HepG2 (cell line): Measurements from ENCODE around the gene PDZD2. TPM values are rescaled to one million over a fixed set of nuclear protein-coding genes. Genes with fewer than 3 reads are reported as not detected.

Experiments
- ATAC-seq: fragments of 200-7000 bp; cut with Tn5 transposase; 3 replicates; pipeline ENCODE4 v1.9.1; 2020; ENCODE audit warnings: mild to moderate bottlenecking, moderate library complexity
- BruUV-seq: library from RNA; stranded (reverse); fragments of 400-500 nt; replicated peaks from 2 replicates; lab custom pipeline; 2021; lab: Mats Ljungman, UMichigan
- CTCF ChIA-PET: fragments of 300-600 bp; formaldehyde crosslinking; extraction: SDS; loops from one replicate; lab custom pipeline; 2021; ENCODE audit warnings: low total read pairs, inconsistent platforms, low intra/inter-chr PET ratio; lab: Yijun Ruan, JAX
- POLR2A ChIA-PET: fragments of 350-600 bp; sonication (Branson Sonifier 250); formaldehyde crosslinking; loops from one replicate; lab custom pipeline; 2020; ENCODE audit warnings: antibody characterized with exemption, inconsistent platforms; lab: Yijun Ruan, JAX
- DNase-seq: peaks from one replicate; pipeline ENCODE4 v3.0.0-alpha.2; 2015; ENCODE audit warnings: low spot score
- FAIRE-seq: peaks from 3 replicates; lab custom pipeline; 2011; peaks lifted over from hg19 to GRCh38; lab: Jason Lieb, UNC
- H2AFZ ChIP-seq: one replicate; pipeline ENCODE4 v1.6.1; 2011; ENCODE audit warnings: low read length, inconsistent platforms
- H3K27ac ChIP-seq: fragments of 300-600 bp; 3 replicates; pipeline ENCODE4 v1.8.0; 2011; ENCODE audit warnings: mixed run types, mild to moderate bottlenecking, mixed read lengths, low read length, inconsistent platforms; ENCODE audit not compliant: insufficient read depth; ENCODE audit errors: extremely low read length
- H3K27me3 ChIP-seq, 2 experiments: fragments of 200-600 bp in 1 of 2; 2 replicates in 1 of 2; 3 replicates in 1 of 2; pipeline versions ENCODE4 v1.6.0 to v1.8.0; 2011; ENCODE audit warnings: low read length in 2 of 2, mild to moderate bottlenecking in 2 of 2, moderate library complexity in 2 of 2, inconsistent platforms in 1 of 2; ENCODE audit not compliant: insufficient read depth in 2 of 2, control insufficient read depth in 1 of 2
- H3K36me3 ChIP-seq, 2 experiments: fragments of 200-600 bp in 1 of 2; replicated peaks in 1 of 2; 2 replicates in 1 of 2; 3 replicates in 1 of 2; pipeline versions ENCODE4 v1.5.1 to v1.8.0; 2011; ENCODE audit warnings: low read length in 2 of 2, inconsistent platforms in 1 of 2; ENCODE audit not compliant: insufficient read depth in 2 of 2, control insufficient read depth in 1 of 2
- H3K4me1 ChIP-seq: 2 replicates; pipeline ENCODE4 v1.5.1; 2012; ENCODE audit warnings: low read length, inconsistent platforms; ENCODE audit not compliant: insufficient read depth
- H3K4me2 ChIP-seq: 2 replicates; pipeline ENCODE4 v1.6.0; 2011; ENCODE audit warnings: low read depth, low read length, inconsistent platforms
- H3K4me3 ChIP-seq, 3 experiments: fragments of 200-600 bp in 1 of 3; sonication (generic), shearing (Covaris generic) in 1 of 3; replicated peaks in 1 of 3; 2 replicates each; pipeline ENCODE4 v1.5.1; 2011 to 2016; ENCODE audit warnings: low read length in 3 of 3, inconsistent platforms in 2 of 3, low read depth in 2 of 3, mild to moderate bottlenecking in 2 of 3, control low read depth in 1 of 3, mixed read lengths in 1 of 3; ENCODE audit not compliant: insufficient read depth in 1 of 3
- H3K79me2 ChIP-seq: one replicate; pipeline ENCODE4 v1.6.1; 2011; ENCODE audit warnings: low read length, inconsistent platforms; ENCODE audit not compliant: insufficient read depth
- H3K9ac ChIP-seq: 2 replicates; pipeline ENCODE4 v1.6.0; 2011; ENCODE audit warnings: mild to moderate bottlenecking, low read depth, low read length, inconsistent platforms; ENCODE audit not compliant: insufficient read depth
- H3K9me3 ChIP-seq: 2 replicates; pipeline ENCODE4 v1.5.1; 2012; ENCODE audit warnings: mild to moderate bottlenecking, low read length
- H4K20me1 ChIP-seq: 2 replicates; pipeline ENCODE4 v1.6.0; 2011; ENCODE audit warnings: inconsistent platforms, mild to moderate bottlenecking, low read length, moderate library complexity; ENCODE audit not compliant: insufficient read depth
- ARID3A ChIP-seq: IDR thresholded peaks from 2 replicates; pipeline ENCODE4 v1.6.1; 2012; ENCODE audit warnings: low read depth, low read length, improper control_type of control experiment
- CEBPB ChIP-seq: IDR thresholded peaks from 2 replicates; pipeline ENCODE4 v1.6.1; 2011; ENCODE audit warnings: low read depth, low read length, improper control_type of control experiment, borderline replicate concordance
- E2F2 ChIP-seq: sonication (generic); formaldehyde crosslinking; IDR thresholded peaks from 2 replicates; pipeline ENCODE4 v1.4.0; 2020; ENCODE audit warnings: missing genetic modification reagents, borderline replicate concordance
- FLYWCH1 ChIP-seq: sonication (generic); formaldehyde crosslinking; IDR thresholded peaks from 2 replicates; pipeline ENCODE4 v1.8.1; 2023; ENCODE audit warnings: mild to moderate bottlenecking, missing genetic modification reagents
- HNRNPH1 ChIP-seq: fragments of 200-400 bp; formaldehyde crosslinking; optimal IDR thresholded peaks from 2 replicates; pipeline ENCODE3; 2017; ENCODE audit warnings: mild to moderate bottlenecking, low read depth, low read length
- MAFF ChIP-seq: IDR thresholded peaks from 2 replicates; pipeline ENCODE4 v1.6.1; 2011; ENCODE audit warnings: low read depth, low read length, improper control_type of control experiment
- NCOR1 ChIP-seq: fragments of 200-600 bp; sonication (generic); IDR thresholded peaks from 2 replicates; pipeline ENCODE4 v1.7.0; 2017; ENCODE audit warnings: antibody characterized with exemption, low read length, borderline replicate concordance
- POLR2AphosphoS5 ChIP-seq: IDR thresholded peaks from 2 replicates; pipeline ENCODE4 v1.6.1; 2012; ENCODE audit warnings: low read depth, low read length
- RNF219 ChIP-seq: sonication (generic); formaldehyde crosslinking; IDR thresholded peaks from 2 replicates; pipeline ENCODE4 v1.5.0; 2020; ENCODE audit warnings: mild to moderate bottlenecking, missing genetic modification reagents
- SMAD3 ChIP-seq: sonication (generic); formaldehyde crosslinking; IDR thresholded peaks from 2 replicates; pipeline ENCODE4 v1.4.0; 2020; ENCODE audit warnings: missing genetic modification reagents
- TFAP4 ChIP-seq: sonication (generic); IDR thresholded peaks from 2 replicates; pipeline ENCODE4 v1.6.1; 2016; ENCODE audit warnings: low read depth, borderline replicate concordance
- ZNF354B ChIP-seq: sonication (generic); formaldehyde crosslinking; IDR thresholded peaks from 2 replicates; pipeline ENCODE4 v1.8.0; 2022; ENCODE audit warnings: mild to moderate bottlenecking, missing genetic modification reagents
- ZNF496 ChIP-seq: sonication (generic); formaldehyde crosslinking; IDR thresholded peaks from 2 replicates; pipeline ENCODE4 v1.8.1; 2023; ENCODE audit warnings: mild to moderate bottlenecking, moderate library complexity, missing genetic modification reagents; ENCODE audit not compliant: insufficient replicate concordance
- ZNF567 ChIP-seq: sonication (generic); formaldehyde crosslinking; IDR thresholded peaks from 2 replicates; pipeline ENCODE4 v1.8.1; 2023; ENCODE audit warnings: mild to moderate bottlenecking, missing genetic modification reagents, borderline replicate concordance
- WGBS: methylation state at CpG from one replicate; pipeline ENCODE4 v1.1.6; 2017; ENCODE audit warnings: low lambda C conversion rate; 5-methylcytosine and 5-hydroxymethylcytosine counted together
- in situ Hi-C: cut with HindIII; loops from 2 replicates; pipeline ENCODE4 v1.10.0; 2017; ENCODE audit warnings: low pct_unique_long_range_greater_than_20kb; ENCODE audit not compliant: extremely low pct_ligation_motif_present
- intact Hi-C: fragments of 100-400 bp; cut with micrococcal nuclease; formaldehyde crosslinking; loops from one replicate; pipeline ENCODE4 v1.10.0; 2022; ENCODE audit not compliant: unreplicated experiment
- polyA plus RNA-seq, 8 experiments: library from polyadenylated mRNA; depleted of rRNA in 3 of 8; stranded (reverse) in 7 of 8; unstranded in 1 of 8; fragments of >200 nt; fragmentation: Illumina TruSeq in 4 of 8; extraction: Trizol in 4 of 8; gene quantifications; 2 replicates each; pipeline versions ENCODE4 v1.2.1 to v1.2.3, GENCODE V29; 2011 to 2016; ENCODE audit warnings: low read depth in 4 of 8, missing spikeins in 1 of 8, mixed read lengths in 1 of 8; ENCODE audit not compliant: insufficient read depth in 1 of 8
- total RNA-seq, 5 experiments: library from RNA; depleted of rRNA; stranded (reverse); fragments of >200 nt; fragmentation: Illumina TruSeq; extraction: Trizol; gene quantifications; 2 replicates each; pipeline ENCODE4 v1.2.3, GENCODE V29; 2016; ENCODE audit warnings: low read depth in 1 of 5
- TF ChIP-seq, protein P1 (sequence below): sonication (generic); formaldehyde crosslinking; IDR thresholded peaks from 2 replicates; pipeline ENCODE4 v1.5.0; 2020; ENCODE audit warnings: missing genetic modification reagents, mild to moderate bottlenecking, borderline replicate concordance

The PDZD2 gene
- total and polyA plus RNA-seq, 2 of the 13 experiments (the other 11 are each of a cell fraction or from before 2014, with no cell fraction given): 0.04 TPM; not detected in 1

DNA sequence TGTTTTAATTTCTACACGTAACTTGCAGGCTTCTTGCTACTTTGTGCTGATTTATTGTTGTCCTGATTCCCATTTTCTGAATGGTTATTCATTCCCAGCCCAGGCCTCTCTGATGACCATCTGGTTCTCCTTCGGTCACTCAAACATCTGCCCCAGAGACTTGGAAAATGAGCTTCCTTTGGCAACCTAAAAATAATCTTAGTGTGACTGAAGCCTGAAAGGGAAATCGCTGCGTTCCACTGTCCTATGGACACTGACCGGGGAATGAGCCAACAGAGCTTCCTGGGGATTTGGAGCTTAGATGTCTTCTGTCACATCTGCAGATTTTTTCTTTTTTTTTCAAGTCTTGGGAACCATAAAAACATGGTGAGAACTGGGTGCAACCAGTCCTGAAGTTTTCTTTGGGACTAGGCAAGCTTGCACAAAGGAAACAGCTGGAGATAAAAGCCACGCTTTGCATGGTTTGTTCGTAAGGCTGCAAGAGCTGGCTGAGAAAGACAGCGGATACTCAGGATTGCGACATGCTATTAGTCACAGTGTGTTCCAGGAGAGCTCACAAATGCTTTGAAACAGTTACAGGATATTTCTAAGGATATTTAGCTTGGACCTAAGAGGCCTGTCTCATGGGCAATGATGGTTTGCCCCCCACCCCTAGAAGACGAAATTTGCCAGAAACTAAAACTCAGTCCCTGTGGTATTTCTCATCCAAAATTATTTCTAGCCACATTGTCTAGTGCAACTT, 389.0 kb downstream of the PDZD2 start:
- no peaks in the 10 kb centered on the region for H3K79me2 ChIP-seq
- ATAC-seq: peak; percentile 86
- intact Hi-C loops (no loop called here), in situ Hi-C loops (no loop called here)
- peaks cover 7% of the 10 kb centered on the region; the same call in 1 of the 2 replicates for H3K4me1 ChIP-seq
- WGBS: 13% methylated on average over 10 of the region's 10 CpGs
- peaks cover 2 to 54% of the 10 kb centered on the region in 2 experiments; a peak in 3 of 5 replicates for H3K27me3 ChIP-seq
- no TSS peak for BruUV-seq
- H3K9me3 ChIP-seq: no peaks in the 10 kb centered on the region
- H3K36me3 ChIP-seq: no peaks in the 10 kb centered on the region
- CTCF ChIA-PET: no interaction called here
- POLR2A ChIA-PET: no interaction called here
- no peak overlapping the region for H2AFZ ChIP-seq
- H3K4me2 ChIP-seq: no peak overlapping the region
- no peak overlapping the region for H3K4me3 ChIP-seq
- DNase-seq: peak; percentile 39
- no peak overlapping the region for H3K27ac ChIP-seq
- H3K9ac ChIP-seq: no peak overlapping the region
- no peak for FAIRE-seq
- no peaks in the 10 kb centered on the region for H4K20me1 ChIP-seq
- TF ChIP-seq POLR2AphosphoS5 (no peak), E2F2 (CRISPR knock-in tag) (no peak), RNF219 (CRISPR knock-in tag) (no peak), TFAP4 (peak; percentile 68), MAFF (no peak), ZNF567 (no peak), ZNF354B (CRISPR knock-in tag) (no peak), SMAD3 (no peak), ZNF496 (CRISPR knock-in tag) (no peak), ARID3A (no peak), CEBPB (peak; percentile 95), NCOR1 (no peak), HNRNPH1 (no peak), FLYWCH1 (CRISPR knock-in tag) (no peak)
- TF ChIP-seq, protein P1, sequence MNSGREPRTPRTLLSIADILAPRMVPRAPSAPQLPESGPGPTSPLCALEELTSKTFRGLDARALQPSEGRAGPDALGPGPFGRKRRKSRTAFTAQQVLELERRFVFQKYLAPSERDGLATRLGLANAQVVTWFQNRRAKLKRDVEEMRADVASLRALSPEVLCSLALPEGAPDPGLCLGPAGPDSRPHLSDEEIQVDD (CRISPR knock-in tag): no peak
